GM12801 (cell line): ENCODE data around the gene RAP2C.

Experiments
- CTCF ChIP-seq: IDR thresholded peaks from one replicate; pipeline ENCODE4 v1.5.1; 2011; ENCODE audit warnings: control low read depth; ENCODE audit not compliant: insufficient read length; ENCODE audit errors: extremely low read depth

The RAP2C gene

GRCh38 chrX:132235488-132235887 is 16.2 kb upstream of the RAP2C start:
- no peak for TF ChIP-seq CTCF

GRCh38 chrX:132231587-132231986 is 12.3 kb upstream of the RAP2C start:
- TF ChIP-seq CTCF, result no peak

- no peak for TF ChIP-seq CTCF
These were observed 8.3 kb upstream of the RAP2C start for GRCh38 chrX:132227383-132228112.

GRCh38 chrX:132226169-132226568 is 6.9 kb upstream of the RAP2C start:
- TF ChIP-seq CTCF, result no peak

- no peak for TF ChIP-seq CTCF
These were observed 991 bp downstream of the RAP2C start for GRCh38 chrX:132218100-132218812.

GRCh38 chrX:132217203-132218073 is 1.8 kb downstream of the RAP2C start:
- TF ChIP-seq CTCF, result no peak

GRCh38 chrX:132216806-132217202 is 2.4 kb downstream of the RAP2C start:
- no peak for TF ChIP-seq CTCF
